Breast epithelium (tissue), 3 donors: ENCODE data around the gene CLTCL1.

Experiments
- CTCF ChIP-seq, 3 donors: fragments of 450-650 bp; IDR thresholded peaks; one replicate each; pipeline ENCODE4 v1.5.1; 2016 to 2017; ENCODE audit warnings: antibody characterized with exemption in 3 of 3, mild to moderate bottlenecking in 3 of 3, moderate library complexity in 3 of 3
- POLR2A ChIP-seq: fragments of 450-650 bp; IDR thresholded peaks from one replicate; pipeline ENCODE4 v1.6.1; 2016; ENCODE audit warnings: antibody characterized with exemption, mild to moderate bottlenecking, moderate library complexity
- POLR2AphosphoS5 ChIP-seq, 3 donors: sonication (generic); formaldehyde crosslinking; IDR thresholded peaks; one replicate each; pipeline ENCODE4 v1.6.1; 2017; ENCODE audit warnings: antibody characterized with exemption in 3 of 3

GRCh38 chr22:19193879-19194278 is 97.6 kb downstream of the CLTCL1 start:
- TF ChIP-seq CTCF (IDR thresholded peaks at IDR 0.05) (no peak), POLR2A (no peak), POLR2AphosphoS5 (IDR thresholded peaks at IDR 0.05) (no peak)
